ENCODE data around the gene C1QTNF3. TPM values are rescaled to one million over a fixed set of nuclear protein-coding genes. Genes with fewer than 3 reads are reported as not detected.

The C1QTNF3 gene
- total RNA-seq, 1 donor from 2014 or later, result 1.1 TPM

DNA sequence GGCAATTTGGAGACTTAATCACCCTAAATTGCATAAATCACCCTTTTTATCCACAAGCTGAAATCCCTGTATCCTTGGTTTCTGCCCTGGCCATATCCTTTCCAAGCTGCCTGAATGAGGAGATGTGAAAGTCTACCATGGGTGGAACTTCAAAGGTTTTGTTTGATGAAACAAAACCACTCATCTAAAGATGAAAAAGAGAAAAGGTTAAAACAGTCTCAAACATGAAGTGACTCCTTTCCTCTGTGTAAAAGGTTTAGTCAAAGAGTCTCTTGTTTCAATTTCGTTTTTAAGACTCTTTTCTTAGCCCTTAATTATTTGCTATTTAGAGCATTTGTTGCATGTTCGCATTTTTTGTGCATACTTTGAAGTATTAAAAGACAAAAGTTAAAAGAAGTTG lies 69.7 kb downstream of the C1QTNF3 start:
- DNase-seq (no peak), ATAC-seq (no peak)
- intact Hi-C loops (cut with micrococcal nuclease), result loop anchor here (10.0 kb wide), 1 partner anchor 538 kb away; no protein-coding TSS in a partner anchor

DNA sequence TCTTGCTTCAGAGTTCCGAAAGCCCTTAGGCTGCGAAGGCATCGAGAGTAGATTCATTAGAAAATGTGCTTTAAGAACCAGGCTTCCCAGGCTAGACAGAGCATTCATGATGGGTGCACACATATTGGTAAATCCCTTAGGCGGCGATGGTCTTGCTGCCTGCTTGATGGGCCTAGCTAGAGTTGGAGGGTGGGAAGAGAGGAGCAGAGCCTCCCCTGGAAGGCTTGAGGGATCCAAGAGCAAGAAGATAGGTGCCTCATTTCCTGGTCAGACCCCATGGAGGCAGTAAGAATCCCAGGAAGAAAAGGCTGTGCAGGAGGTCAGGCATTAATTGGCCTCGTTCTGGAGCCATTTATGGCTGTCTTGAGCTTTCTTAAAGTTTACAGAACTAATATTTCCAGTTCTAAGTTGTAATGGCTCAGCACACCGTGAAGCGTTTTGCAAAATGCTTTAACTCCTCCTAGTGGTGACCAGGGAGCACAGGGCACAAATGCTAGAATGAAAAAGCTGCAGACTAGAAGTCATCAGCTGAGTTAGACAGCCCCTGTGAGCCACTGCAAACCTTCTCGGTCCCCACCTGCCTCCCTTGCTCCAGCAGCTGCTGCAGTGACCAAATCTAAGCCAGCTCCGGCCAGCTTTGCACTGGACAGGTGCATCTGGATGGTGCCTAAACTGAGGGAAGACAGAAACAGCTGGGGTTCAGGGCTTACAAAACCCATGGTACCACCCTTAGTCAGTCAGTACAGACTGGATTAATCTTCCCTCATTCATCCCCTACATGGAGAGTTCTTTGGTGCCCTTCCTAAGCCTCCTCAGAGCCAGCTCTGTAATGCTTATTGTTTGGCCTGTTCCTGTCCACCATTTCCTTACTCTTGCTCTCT lies 73.2 kb downstream of the C1QTNF3 start:
- peak; percentile 79 for ATAC-seq

DNA sequence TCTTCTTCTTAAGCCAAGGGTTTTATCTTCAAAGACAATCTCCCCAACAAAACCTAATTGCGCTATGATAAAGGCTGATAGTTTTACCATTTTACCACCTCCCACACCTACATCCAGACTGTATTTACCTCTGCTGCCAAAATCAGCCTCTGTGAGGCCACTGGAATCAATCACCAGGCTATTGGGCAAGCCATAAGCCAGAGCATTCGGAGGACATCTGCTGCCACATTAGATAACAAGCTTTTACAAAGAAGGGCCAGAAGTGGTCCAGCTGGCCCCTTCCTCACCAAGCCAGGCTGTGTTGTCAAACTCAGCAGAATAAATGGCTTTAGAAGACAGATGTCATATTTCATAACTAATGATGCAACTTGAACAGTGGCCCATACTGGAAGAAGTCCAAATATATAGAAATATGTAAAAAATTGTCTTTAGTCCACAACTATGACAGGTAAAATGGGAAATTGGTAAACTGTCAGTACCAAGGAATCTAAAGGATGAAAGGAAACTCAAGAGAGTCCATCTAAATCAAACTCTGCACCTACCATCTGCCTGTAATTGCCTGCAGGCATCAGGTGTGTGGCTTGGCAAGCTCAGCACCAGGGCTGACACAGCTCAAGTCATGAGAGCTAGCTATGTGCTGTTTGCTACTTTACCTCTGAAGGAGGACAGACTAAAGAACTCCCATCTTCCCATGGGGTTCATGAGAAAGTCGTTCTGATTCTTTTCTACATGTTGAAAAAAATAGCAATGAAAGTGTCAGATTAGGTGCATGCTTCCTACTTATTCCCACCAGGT lies 74.6 kb downstream of the C1QTNF3 start:
- intact Hi-C loops (cut with micrococcal nuclease), result no loop called here
- DNase-seq (no peak), ATAC-seq (peak; percentile 66)

More for the DNA sequence above, 73.2 kb downstream of the C1QTNF3 start:
- no peak for DNase-seq
- intact Hi-C loops (cut with micrococcal nuclease), result loop anchor here (10.0 kb wide), 1 partner anchor 535 kb away; no protein-coding TSS in a partner anchor

Other genes with a start within 250 kb of the C1QTNF3 start
- gene ADAMTS12, start 151.2 kb downstream of the C1QTNF3 start, total RNA-seq, result 1.4 TPM
- gene RXFP3, start 106.8 kb downstream of the C1QTNF3 start, total RNA-seq, result not detected
- not detected for gene SLC45A2, start 58.5 kb downstream of the C1QTNF3 start, total RNA-seq
- gene AMACR, start 35.2 kb downstream of the C1QTNF3 start, total RNA-seq, result 6.5 TPM